Measurements from ENCODE around the gene TM4SF4.

GRCh38 chr3:149516920-149517319 is 42.4 kb downstream of the TM4SF4 start:
- TF ChIP-seq, protein P1, sequence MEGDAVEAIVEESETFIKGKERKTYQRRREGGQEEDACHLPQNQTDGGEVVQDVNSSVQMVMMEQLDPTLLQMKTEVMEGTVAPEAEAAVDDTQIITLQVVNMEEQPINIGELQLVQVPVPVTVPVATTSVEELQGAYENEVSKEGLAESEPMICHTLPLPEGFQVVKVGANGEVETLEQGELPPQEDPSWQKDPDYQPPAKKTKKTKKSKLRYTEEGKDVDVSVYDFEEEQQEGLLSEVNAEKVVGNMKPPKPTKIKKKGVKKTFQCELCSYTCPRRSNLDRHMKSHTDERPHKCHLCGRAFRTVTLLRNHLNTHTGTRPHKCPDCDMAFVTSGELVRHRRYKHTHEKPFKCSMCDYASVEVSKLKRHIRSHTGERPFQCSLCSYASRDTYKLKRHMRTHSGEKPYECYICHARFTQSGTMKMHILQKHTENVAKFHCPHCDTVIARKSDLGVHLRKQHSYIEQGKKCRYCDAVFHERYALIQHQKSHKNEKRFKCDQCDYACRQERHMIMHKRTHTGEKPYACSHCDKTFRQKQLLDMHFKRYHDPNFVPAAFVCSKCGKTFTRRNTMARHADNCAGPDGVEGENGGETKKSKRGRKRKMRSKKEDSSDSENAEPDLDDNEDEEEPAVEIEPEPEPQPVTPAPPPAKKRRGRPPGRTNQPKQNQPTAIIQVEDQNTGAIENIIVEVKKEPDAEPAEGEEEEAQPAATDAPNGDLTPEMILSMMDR (conservative IDR thresholded peaks at IDR 0.05 in 1 of 2, IDR thresholded peaks at IDR 0.05 in 1 of 2; ENCODE audit: extremely low read depth in 1 of 2, insufficient read depth in 1 of 2, low read depth in 1 of 2, low read length in 2 of 2), result no peak
- no peak for TF ChIP-seq EZH2 (IDR thresholded peaks at IDR 0.05; ENCODE audit: borderline replicate concordance, low read length)
